HCT116 (cell line): Measurements from ENCODE around the gene DISP2.

Experiments
- CEBPB ChIP-seq: IDR thresholded peaks from 2 replicates; pipeline ENCODE4 v1.6.1; 2012; ENCODE audit warnings: low read depth
- CTCF ChIP-seq, 3 experiments: fragments of 200-600 bp in 1 of 3; sonication (generic) in 1 of 3; IDR thresholded peaks in 2 of 3; conservative IDR thresholded peaks in 1 of 3; 2 replicates each; pipeline ENCODE4 v1.5.1; 2012 to 2017; ENCODE audit warnings: low read depth in 2 of 3, low read length in 2 of 3, antibody characterized with exemption in 1 of 3, borderline replicate concordance in 1 of 3, control low read depth in 1 of 3, mild to moderate bottlenecking in 1 of 3, mixed read lengths in 1 of 3, mixed run types in 1 of 3, moderate library complexity in 1 of 3; ENCODE audit not compliant: insufficient read depth in 1 of 3
- EZH2 ChIP-seq: fragments of 200-600 bp; sonication (generic); IDR thresholded peaks from 2 replicates; pipeline ENCODE4 v1.6.1; 2017; ENCODE audit warnings: antibody characterized with exemption, mixed run types
- EZH2phosphoT487 ChIP-seq: fragments of 200-600 bp; IDR thresholded peaks from 2 replicates; pipeline ENCODE4 v1.6.1; 2018; ENCODE audit warnings: antibody characterized with exemption, borderline replicate concordance
- JUND ChIP-seq: IDR thresholded peaks from 2 replicates; pipeline ENCODE4 v1.6.1; 2012
- POLR2A ChIP-seq: IDR thresholded peaks from 2 replicates; pipeline ENCODE4 v1.7.0; 2011; ENCODE audit warnings: borderline replicate concordance; ENCODE audit not compliant: insufficient read depth, insufficient read length; ENCODE audit errors: extremely low read depth
- SIN3A ChIP-seq: IDR thresholded peaks from 2 replicates; pipeline ENCODE4 v1.6.1; 2012; ENCODE audit warnings: low read depth
- YY1 ChIP-seq: IDR thresholded peaks from 2 replicates; pipeline ENCODE4 v1.6.1; 2011; ENCODE audit warnings: low read length, low read depth, moderate library complexity, mild to moderate bottlenecking; ENCODE audit not compliant: insufficient replicate concordance; ENCODE audit errors: extremely low read depth
- ZNF274 ChIP-seq: fragments of 200-500 bp; sonication (Bioruptor generic); IDR thresholded peaks from 2 replicates; pipeline ENCODE4 v1.6.1; 2014; ENCODE audit warnings: mild to moderate bottlenecking, low read depth, low read length, inconsistent platforms
- TF ChIP-seq, protein P1 (sequence below): IDR thresholded peaks from 2 replicates; pipeline ENCODE4 v1.6.1; 2012

- TF ChIP-seq JUND (no peak), CTCF (IDR thresholded peaks at IDR 0.05 in 2 of 3, conservative IDR thresholded peaks at IDR 0.05 in 1 of 3; ENCODE audit: borderline replicate concordance in 1 of 3, insufficient read depth in 1 of 3, low read depth in 2 of 3, low read length in 2 of 3) (no peak), SIN3A (no peak), POLR2A (no peak), EZH2phosphoT487 (no peak), YY1 (no peak), EZH2 (no peak), ZNF274 (no peak), CEBPB (no peak)
- TF ChIP-seq, protein P1, sequence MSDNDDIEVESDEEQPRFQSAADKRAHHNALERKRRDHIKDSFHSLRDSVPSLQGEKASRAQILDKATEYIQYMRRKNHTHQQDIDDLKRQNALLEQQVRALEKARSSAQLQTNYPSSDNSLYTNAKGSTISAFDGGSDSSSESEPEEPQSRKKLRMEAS, result no peak
These were observed 41.1 kb upstream of the DISP2 start for GRCh38 chr15:40316931-40317330.
